Ovary (tissue), 9 donors: Measurements from ENCODE around the gene MED27. TPM values are rescaled to one million over a fixed set of nuclear protein-coding genes. Genes with fewer than 3 reads are reported as not detected.

Experiments
- DNase-seq, 5 donors: peaks; one replicate each; pipeline ENCODE4 v3.0.0-alpha.2; 2019 to 2020
- H3K27ac ChIP-seq, 2 donors: fragments of 200-600 bp; one replicate each; pipeline versions ENCODE4 v1.5.1 to v1.8.0; 2019 to 2022
- H3K27me3 ChIP-seq: fragments of 200-600 bp; one replicate; pipeline ENCODE4 v1.8.0; 2022
- H3K36me3 ChIP-seq: fragments of 200-600 bp; sonication (generic); one replicate; pipeline ENCODE4 v1.5.1; 2019
- H3K4me1 ChIP-seq: one replicate; pipeline ENCODE4 v1.8.1; 2013; ENCODE audit warnings: mild to moderate bottlenecking, moderate library complexity; ENCODE audit not compliant: insufficient read depth
- H3K4me3 ChIP-seq: fragments of 200-600 bp; sonication (generic); one replicate; pipeline ENCODE4 v1.5.1; 2017
- H3K9me3 ChIP-seq, 2 donors: fragments of 200-600 bp in 1 of 2; sonication (generic) in 1 of 2; one replicate each; pipeline versions ENCODE4 v1.5.1 to v1.8.1; 2013 to 2019; ENCODE audit warnings: mild to moderate bottlenecking in 1 of 2, moderate library complexity in 1 of 2
- CTCF ChIP-seq, 3 donors: fragments of 450-650 bp in 2 of 3; fragments of 200-600 bp in 1 of 3; IDR thresholded peaks; one replicate each; pipeline versions ENCODE4 v1.5.1 to v1.8.0; 2016 to 2022; ENCODE audit warnings: antibody characterized with exemption in 3 of 3, mild to moderate bottlenecking in 1 of 3
- EP300 ChIP-seq: sonication (generic); formaldehyde crosslinking; IDR thresholded peaks from one replicate; pipeline ENCODE4 v1.6.1; 2017; ENCODE audit warnings: antibody characterized with exemption
- POLR2A ChIP-seq: fragments of 450-650 bp; IDR thresholded peaks from one replicate; pipeline ENCODE4 v1.6.1; 2017; ENCODE audit warnings: antibody characterized with exemption, mild to moderate bottlenecking, moderate library complexity
- WGBS, 3 donors: extraction: QIAGEN DNeasy Blood & Tissue Kit in 1 of 3; methylation state at CpG; one replicate each; pipeline versions ENCODE4 v1.1.5 to v1.1.7; 2013 to 2017; 5-methylcytosine and 5-hydroxymethylcytosine counted together
- intact Hi-C, 4 donors: fragments of 100-400 bp; cut with DNase I; formaldehyde crosslinking; loops; one replicate each; pipeline versions ENCODE4 v1.11.0 to v1.15.1; 2022 to 2023
- polyA plus RNA-seq, 2 donors: library from polyadenylated mRNA; stranded (reverse); fragments of 200-250 nt in 1 of 2; fragments of 350-450 nt in 1 of 2; fragmentation: Illumina TruSeq in 1 of 2; extraction: RNeasy Lipid Tissue Mini Kit (QIAGEN cat#74804) in 1 of 2; gene quantifications; one replicate each; pipeline ENCODE4 v1.2.3, GENCODE V29; 2013 to 2014
- total RNA-seq, 7 donors: library from RNA; depleted of rRNA in 2 of 7; stranded (reverse); fragments of >200 nt in 2 of 7; fragmentation: NEBNext Ultra II Directional in 3 of 7; extraction: Animal tissue kit (Norgen Biotek cat#: 25700) in 3 of 7; gene quantifications; one replicate each; pipeline versions ENCODE4 v1.1.0 to v1.2.4, GENCODE V29; 2016 to 2023
- donor health status: DM: no; HTN: no; CAD: no; lungs with moderate emphysema.
- donor health status: DM: no; HTN: no; CAD: no.
- donor health status: Bipolar disorder and iron deficiency.
- donor health status: DM: yes; HTN: yes; CAD: no.
- donor health status: DM: no; HTN: no; CAD: no.
- donor health status: DM: yes; HTN: yes; CAD: no.

MED27 gene
- total and polyA plus RNA-seq, 9 donors, result 7.6 to 24.9 (median 17.4) TPM

- Histone ChIP-seq H3K36me3 (no peaks in the 10 kb centered on the region), H3K4me1 (peaks cover 5% of the 10 kb centered on the region), H3K9me3 (no peaks in the 10 kb centered on the region), H3K27me3 (no peaks in the 10 kb centered on the region), H3K4me3 (no peak overlapping the region), H3K27ac (no peak overlapping the region)
- 79 to 86% (median 82%) methylated on average over 3 of the region's 3 CpGs for WGBS, 3 donors
- no peak for DNase-seq
- TF ChIP-seq POLR2A, result no peak
- TF ChIP-seq CTCF (IDR thresholded peaks at IDR 0.05), result no peak
- no peak for TF ChIP-seq EP300
- intact Hi-C loops, result no loop called here
Observed at GRCh38 chr9:132016456-132016855, 63.2 kb downstream of the MED27 start.

GRCh38 chr9:132015866-132016265 is 63.8 kb downstream of the MED27 start:
- H3K36me3 ChIP-seq, result no peaks in the 10 kb centered on the region
- no peaks in the 10 kb centered on the region for H3K9me3 ChIP-seq
- no peak overlapping the region for H3K4me3 ChIP-seq
- TF ChIP-seq POLR2A (no peak), CTCF (IDR thresholded peaks at IDR 0.05) (no peak), EP300 (no peak)
- H3K27me3 ChIP-seq, result no peaks in the 10 kb centered on the region
- 97 to 99% (median 98%) methylated on average over 3 of the region's 3 CpGs for WGBS, 3 donors
- intact Hi-C loops, result no loop called here
- no peak overlapping the region for H3K27ac ChIP-seq
- peaks cover 4% of the 10 kb centered on the region for H3K4me1 ChIP-seq
- DNase-seq, result no peak

- no peaks in the 10 kb centered on the region for H3K27me3 ChIP-seq
- no peak overlapping the region for H3K27ac ChIP-seq
- DNase-seq, result no peak
- no peaks in the 10 kb centered on the region for H3K36me3 ChIP-seq
- H3K4me1 ChIP-seq, result peaks cover 4% of the 10 kb centered on the region
- TF ChIP-seq POLR2A (no peak), CTCF (IDR thresholded peaks at IDR 0.05) (no peak), EP300 (no peak)
- H3K9me3 ChIP-seq, result no peaks in the 10 kb centered on the region
- WGBS, 3 donors, result 6 to 20% (median 13%) methylated on average over 4 of the region's 4 CpGs
- no peak overlapping the region for H3K4me3 ChIP-seq
- intact Hi-C loops, result no loop called here
Observed at GRCh38 chr9:132014218-132014805, 65.4 kb downstream of the MED27 start.

GRCh38 chr9:132012704-132013357 is 66.8 kb downstream of the MED27 start:
- TF ChIP-seq CTCF (IDR thresholded peaks at IDR 0.05) (no peak), POLR2A (no peak), EP300 (no peak)
- Histone ChIP-seq H3K4me3 (no peak overlapping the region), H3K36me3 (no peaks in the 10 kb centered on the region), H3K27ac (no peak overlapping the region), H3K9me3 (no peaks in the 10 kb centered on the region), H3K4me1 (no peaks in the 10 kb centered on the region), H3K27me3 (no peaks in the 10 kb centered on the region)
- WGBS, 3 donors, result 89 to 94% (median 93%) methylated on average over 7 of the region's 7 CpGs
- DNase-seq, result no peak
- intact Hi-C loops, result no loop called here
